Hepatocyte (in vitro differentiated cells): ENCODE measurements around the gene DENND4A.
"Not testable (repeated sequence)": the region's sequence is repeated elsewhere in the genome, so short reads cannot be mapped to it uniquely, and the experiment has no call there.

Experiments used
- CTCF ChIP-seq: fragments of 200-600 bp; sonication (generic); IDR thresholded peaks from 2 replicates; pipeline ENCODE4 v1.5.1; 2016; ENCODE audit warnings: antibody characterized with exemption, mild to moderate bottlenecking; ENCODE audit not compliant: poor library complexity
- EZH2 ChIP-seq: fragments of 200-600 bp; sonication (generic); IDR thresholded peaks from 2 replicates; pipeline ENCODE4 v1.6.1; 2016; ENCODE audit warnings: antibody characterized with exemption, mild to moderate bottlenecking, borderline replicate concordance
- EZH2phosphoT487 ChIP-seq: fragments of 200-600 bp; sonication (generic); IDR thresholded peaks from one replicate; pipeline ENCODE4 v1.6.1; 2018; ENCODE audit warnings: antibody characterized with exemption, mild to moderate bottlenecking, low read depth, moderate library complexity; ENCODE audit not compliant: unreplicated experiment, severe bottlenecking

GRCh38 chr15:65615887-65616286 is 176.2 kb downstream of the DENND4A start:
- TF ChIP-seq CTCF, EZH2phosphoT487, EZH2: not testable (repeated sequence)
